NCI-H2107 treated with DMSO at 0.1 percent for 48 hours (cell line): Measurements from ENCODE around the gene MACROH2A1.

Experiments
- DNase-seq: peaks from one replicate; lab custom pipeline; 2025; ENCODE audit not compliant: unreplicated experiment; lab: John Stamatoyannopoulos, UW

Gene MACROH2A1

DNA sequence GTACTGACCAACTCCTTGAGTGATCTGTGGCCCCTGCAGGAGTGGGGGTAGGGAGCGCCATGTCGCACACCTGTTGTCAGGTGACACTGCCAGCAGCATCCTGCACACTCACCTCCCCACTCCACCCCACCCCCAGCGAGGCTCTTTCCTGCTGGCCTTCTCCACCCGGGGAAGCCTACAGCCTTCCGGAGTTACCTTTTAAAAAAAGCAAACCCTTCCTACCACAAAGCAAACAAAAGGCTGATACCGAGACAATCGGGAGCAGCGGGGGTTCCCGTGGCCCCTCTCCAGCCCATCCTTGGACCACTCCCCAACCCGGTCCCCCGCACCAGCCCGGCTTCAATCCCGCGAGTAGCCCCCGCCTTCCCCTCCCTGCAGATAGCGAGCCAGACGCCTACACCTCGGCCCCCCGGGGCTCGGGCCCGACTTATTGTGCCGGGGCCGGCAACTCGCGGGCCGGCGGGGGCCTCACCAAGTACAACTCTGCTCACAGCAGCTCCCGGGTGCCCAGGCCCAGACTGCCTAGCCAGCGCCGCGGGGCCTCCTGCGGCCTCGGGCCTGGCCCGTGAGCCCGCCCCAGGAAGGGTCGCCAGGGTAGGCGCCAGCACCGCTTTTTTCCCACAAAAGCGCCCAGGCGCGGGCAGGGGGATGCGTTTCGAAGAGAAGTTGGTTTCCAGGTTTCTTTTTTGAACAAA is 724 bp downstream of the MACROH2A1 start:
- peak; percentile 70 for DNase-seq

DNA sequence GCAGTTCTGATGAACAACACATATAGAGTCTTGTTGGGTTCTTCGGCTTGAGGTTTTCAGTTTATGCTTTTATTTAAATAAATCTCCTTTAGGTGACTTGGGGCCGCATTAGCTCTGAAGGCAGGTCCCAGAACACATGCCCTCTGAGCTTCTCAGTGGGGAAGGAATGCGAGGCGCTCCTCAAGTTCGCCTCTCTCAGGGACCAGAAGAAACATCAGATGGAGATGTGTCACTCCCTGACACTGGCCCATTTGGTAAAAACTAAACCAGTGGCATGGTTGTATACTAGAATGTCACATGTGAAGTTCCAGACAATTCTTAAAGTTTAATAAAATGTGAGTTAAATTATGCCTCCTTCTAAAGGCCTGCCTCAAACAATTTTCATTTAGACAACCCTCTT is 1.9 kb downstream of the MACROH2A1 start:
- DNase-seq = no peak

DNA sequence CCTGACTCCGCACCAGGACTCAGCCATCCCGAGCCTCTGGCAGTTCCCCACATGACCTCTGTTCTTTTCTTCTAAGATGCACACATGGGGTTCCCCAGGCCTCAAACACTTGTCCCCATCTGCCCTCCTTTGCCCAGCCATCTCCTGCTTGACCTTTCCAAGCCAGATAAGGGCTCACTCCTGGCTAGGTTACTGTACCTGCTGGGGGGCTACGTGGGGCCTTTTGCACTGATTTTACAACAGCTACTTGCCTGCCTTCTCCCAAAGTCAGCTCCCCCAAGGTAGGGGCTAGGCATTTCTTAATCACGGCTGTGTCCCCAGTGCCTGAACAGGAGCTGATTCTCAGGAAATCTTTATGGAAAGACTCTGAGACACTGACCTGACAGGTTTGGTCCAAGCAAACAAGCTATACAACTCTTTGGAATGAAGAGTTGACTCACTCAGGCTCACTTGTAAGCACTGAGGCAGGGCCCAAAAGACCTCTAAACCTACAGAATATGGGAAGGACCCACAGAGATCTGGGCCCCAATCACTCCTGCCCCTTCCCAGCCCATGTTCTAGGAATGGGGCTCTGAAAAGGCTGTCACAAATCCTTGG is 2.5 kb downstream of the MACROH2A1 start:
- no peak for DNase-seq

DNA sequence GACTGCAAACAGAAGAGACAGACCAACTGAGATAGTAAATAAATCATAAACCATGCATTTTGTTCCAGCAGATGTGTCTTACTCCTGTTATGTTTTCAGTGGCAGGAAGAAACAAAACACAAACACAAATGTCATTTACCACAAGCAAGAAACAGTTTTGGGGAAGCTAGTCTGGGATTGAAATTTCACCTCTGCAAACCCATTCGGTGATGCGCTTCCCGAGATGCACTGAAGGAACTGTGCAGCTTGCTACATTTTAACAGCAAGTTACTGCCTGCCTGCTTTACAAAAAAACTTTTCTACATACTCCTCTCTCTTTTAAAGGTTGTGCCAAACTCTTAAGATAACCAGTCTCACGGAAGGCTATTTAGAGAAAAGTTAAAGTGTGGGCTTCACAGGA is 3.2 kb downstream of the MACROH2A1 start:
- DNase-seq = no peak

DNA sequence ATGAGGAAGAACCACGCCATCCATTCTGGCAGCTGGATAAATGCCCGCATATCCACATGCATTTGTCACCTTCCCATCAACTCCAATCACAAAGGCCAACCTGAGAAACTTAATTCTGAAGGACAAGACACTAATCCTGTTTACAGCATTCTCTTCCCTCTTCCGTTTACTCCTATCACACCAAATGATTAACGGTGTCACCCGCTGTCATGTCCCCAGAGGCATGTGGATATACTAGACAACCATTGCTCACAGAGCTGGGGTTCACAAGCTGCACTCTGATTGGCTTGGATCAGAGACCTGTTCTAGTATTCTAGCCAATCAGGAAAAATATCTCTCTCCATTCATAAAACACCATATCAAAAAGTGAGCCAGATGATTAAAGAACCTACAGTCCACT is 3.6 kb downstream of the MACROH2A1 start:
- DNase-seq = no peak

DNA sequence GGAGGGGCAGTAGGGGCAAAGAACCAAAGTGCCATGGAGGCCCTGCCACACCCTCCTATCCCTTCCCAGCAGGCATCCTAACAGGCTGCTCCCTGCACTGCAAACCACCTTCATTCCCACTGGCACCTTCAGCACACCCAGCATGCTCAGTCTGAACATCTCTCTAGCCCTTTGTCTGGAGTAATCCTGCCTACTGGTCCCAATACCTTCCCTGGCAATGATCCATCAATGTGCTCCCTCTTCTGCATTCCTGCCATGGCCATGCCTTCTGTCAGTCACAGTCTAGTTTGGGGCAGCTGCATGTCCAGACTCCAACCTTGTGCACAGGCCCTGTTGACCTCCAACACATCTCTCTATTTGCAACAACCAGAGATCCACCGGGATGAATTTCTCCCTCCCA is 4.9 kb downstream of the MACROH2A1 start:
- no peak for DNase-seq

DNA sequence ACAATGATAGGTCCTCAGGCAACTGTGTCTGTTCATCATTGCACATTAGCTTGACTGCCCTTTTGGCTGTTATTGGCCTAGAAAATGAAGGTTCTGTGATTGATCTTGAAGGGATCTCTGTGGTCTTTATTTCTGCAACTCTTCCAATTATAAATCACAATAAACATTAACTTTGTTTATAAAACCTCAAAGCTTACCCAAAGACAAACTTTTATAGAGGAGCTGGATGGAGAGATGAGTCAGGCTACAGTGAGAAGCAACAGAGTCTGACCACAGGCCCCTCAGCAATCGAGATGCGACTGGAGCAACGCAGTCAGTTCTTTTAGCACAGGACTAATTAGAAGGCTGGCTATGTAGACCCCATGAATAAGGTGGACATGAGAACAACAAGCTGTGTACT is 5.3 kb downstream of the MACROH2A1 start:
- no peak for DNase-seq

DNA sequence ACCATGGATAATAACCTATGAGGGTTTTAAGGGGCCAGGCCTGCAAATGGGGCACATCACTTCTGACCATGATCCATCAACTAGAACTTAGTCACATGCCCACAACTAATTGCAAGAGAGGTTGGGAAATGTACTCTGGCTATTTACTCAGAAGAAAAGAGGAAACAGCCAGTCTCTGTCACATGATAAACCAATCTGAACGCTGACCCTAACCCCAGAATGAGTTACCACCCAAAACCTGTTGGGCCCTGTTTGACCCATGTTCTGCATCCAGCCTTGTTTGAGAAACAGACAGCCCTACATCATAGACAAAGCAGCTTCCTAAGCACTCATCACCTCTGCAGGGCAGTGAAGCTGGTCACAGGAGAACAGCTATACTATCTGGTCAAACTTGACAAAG is 5.8 kb downstream of the MACROH2A1 start:
- DNase-seq = no peak

DNA sequence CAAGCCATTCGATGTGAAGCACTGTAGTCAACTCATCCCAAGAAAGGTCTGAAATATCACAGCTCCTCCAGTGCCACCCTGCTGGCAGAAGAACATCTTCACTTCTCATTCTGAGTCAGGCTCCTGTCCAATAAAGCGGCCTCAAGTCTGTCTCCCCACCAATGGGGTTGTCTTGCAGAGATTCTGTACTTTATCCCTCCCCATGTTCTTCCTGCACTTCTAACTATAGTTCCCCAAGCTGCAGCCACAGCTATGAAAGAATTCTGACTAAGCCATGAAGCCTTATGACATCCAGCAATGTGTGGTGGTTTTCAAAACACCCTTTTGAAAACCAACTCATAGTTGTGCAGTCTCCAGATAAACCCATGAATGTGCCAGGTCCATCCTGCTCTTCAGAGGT is 6.8 kb downstream of the MACROH2A1 start:
- DNase-seq = no peak

- DNase-seq = no peak
These were observed 7.2 kb downstream of the MACROH2A1 start for GRCh38 chr5:135391869-135392255.

- no peak for DNase-seq
These were observed 7.7 kb downstream of the MACROH2A1 start for GRCh38 chr5:135391116-135391868.

DNA sequence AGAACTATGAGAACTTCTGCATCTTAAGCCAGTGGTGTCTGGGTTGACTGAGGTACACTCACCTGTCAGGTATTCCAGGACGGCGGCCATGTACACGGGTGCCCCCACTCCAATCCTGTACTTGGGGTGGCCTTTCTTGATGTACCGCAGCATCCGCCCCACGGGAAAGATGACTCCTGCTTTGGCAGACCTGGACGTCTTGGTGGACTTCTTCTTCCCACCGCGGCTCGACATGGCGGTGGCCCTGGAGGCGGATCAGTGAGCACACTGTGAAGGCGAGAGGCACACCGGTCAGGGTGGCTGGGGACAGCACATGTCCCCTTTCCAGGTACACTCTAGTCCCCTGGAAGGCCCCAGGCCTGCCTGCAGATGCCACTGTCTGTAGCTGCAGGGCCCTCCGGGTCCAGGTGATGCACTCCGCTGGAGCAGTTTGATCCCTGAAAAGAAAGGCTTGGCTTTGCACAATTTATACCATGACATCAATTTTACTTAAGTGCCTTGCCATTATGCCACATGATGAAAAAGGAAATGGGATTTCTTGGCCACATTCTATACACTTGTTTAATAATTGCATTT is 10.1 kb downstream of the MACROH2A1 start:
- no peak for DNase-seq

DNA sequence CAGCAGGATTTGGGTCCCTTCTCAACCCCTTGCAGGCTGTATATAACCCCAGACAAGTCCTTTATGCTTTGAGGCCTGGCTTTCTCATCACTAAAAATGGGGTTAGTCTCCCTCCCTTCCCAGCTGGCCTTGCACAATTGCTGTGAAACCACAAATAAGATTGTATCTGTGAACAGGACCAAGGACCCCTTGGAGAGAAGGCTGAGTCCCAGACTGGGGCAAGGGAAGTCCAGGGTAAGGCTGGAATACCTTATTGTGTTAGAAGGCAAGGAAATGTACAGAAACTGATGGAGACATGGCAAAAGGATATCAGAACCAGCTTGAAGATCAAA is 11.4 kb downstream of the MACROH2A1 start:
- DNase-seq = no peak

GRCh38 chr5:135386886-135387628 is 12.0 kb downstream of the MACROH2A1 start:
- no peak for DNase-seq

GRCh38 chr5:135386096-135386495 is 12.9 kb downstream of the MACROH2A1 start:
- no peak for DNase-seq

- no peak for DNase-seq
These were observed 13.5 kb downstream of the MACROH2A1 start for GRCh38 chr5:135385576-135385975.

DNA sequence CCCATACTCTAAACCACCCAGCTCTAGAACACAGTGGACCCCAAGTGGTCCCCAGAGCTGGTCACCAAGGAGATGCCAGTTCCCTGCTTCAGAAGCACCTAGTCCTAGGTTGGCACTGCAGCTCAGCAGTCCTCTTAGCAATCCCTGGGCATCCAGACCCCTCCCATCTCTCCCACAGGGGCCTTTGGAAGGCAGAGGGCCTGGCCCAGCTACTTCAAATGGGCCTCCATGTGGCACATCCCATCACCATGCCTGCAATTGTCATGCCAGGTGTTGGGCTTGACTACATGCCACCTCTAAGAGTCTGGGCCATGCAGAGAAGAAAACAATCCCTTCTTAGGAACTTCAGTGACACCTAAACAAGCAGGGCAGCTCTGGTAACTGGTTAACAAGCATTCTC is 14.1 kb downstream of the MACROH2A1 start:
- no peak for DNase-seq

DNA sequence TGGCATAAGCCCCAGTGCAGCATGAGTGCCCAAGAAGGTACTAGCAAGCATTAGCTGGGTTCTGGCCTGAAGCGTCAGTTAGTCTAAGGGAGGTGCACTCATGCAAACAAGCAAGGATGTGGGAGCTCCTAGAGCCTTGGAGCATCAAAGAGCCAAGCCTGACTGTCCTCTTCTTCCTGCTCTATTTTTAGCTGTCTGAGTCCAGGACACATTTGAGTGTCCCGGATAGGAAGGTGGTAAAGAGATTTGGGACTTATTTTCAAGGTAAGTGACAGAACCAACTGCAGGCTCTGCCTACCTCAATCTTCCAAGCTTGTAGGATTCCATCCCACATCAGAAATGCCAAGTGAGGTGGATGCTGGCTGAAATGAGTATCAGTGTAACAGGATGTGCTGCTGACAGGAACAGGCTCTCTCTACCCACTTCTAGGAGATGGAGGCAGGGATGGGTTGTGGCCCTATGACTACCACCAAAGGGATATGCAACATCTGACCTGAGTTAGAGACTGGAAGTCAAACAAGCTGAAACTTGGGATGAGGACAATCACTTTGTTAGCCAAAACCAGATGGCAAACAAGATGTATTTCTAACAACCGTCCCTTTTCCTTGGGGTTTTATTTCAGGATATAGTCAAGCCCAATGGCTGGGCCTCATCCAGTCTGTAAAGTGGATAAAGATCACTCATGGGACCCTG is 15.1 kb downstream of the MACROH2A1 start:
- no peak for DNase-seq

DNA sequence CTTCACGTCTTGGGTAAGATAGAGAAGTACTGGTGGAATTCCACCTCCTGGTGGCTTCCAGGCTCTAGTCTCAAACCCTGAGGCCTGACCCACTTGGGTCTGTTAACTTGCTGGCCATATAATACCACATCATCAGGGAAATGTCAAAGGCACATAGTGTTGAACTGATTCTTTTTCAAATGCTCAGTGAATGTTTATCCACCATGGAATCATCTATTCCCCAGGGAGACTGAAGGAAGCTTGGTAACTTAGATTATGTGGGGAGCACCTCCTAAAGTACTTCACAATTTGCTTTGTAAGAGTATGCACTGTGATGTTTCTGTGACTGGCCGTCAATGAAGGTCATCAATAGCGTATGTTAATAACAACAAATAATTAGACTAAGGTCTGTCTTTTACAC is 16.1 kb downstream of the MACROH2A1 start:
- no peak for DNase-seq

- DNase-seq = no peak
These were observed 16.8 kb downstream of the MACROH2A1 start for GRCh38 chr5:135382106-135382790.
